GM21526 (cell line): ENCODE measurements around the gene TMEM17.

Experiments
- ATAC-seq: cut with Tn5 transposase; IDR thresholded peaks from one replicate; pipeline ENCODE4 v1.9.1; 2021; ENCODE audit warnings: moderate library complexity; ENCODE audit not compliant: unreplicated experiment, low FRiP score

TMEM17 gene

GRCh38 chr2:62474176-62474575 lies 31.8 kb downstream of the TMEM17 start:
- ATAC-seq = no peak

DNA sequence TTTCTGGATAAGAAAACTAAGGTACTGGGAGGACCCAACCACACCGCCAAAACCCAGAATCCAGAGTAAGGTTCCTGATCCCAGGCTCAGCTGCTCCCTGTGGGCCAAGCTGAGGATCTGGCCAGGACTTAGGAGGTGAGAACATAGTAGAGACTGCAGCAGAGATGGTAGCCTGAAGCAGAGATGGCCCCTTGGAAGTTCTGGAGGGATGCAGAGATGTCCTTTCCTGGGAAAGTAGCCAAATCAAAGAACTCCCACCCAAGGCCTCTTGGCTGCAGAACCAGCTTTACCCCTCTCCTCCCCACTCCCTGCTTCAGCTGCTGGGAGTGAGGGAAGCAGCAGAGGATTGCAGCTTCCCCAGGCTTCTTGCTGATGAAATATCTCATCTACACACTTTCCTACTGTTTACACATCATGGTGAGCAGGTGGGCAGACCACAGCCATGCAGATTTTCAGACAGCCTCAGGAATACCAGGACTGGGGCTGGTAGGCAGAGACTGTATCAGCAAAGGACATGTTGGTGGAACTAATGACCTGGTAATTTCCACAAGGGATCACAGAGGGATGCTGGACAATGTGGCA lies 32.7 kb downstream of the TMEM17 start:
- no peak for ATAC-seq

GRCh38 chr2:62472312-62472711 lies 33.7 kb downstream of the TMEM17 start:
- no peak for ATAC-seq

DNA sequence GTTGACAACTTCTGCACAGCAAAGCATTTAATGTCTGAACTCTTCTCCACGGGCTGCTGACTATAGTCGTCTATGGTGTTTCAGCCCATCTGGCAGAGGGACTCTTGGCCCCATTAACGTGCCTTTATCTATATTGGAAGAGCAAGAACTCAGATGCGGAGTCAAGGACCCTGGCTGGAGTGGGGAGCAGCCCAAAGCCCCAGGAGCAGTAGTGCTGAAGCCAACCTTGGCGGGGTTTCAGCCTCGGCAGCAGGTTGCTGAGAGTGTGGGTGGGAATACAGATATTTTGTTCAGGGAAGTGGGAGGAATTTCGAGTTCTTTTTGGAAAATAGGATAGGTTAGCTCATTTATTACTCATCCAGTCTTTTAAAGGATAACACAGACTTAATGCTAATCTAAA lies 34.2 kb downstream of the TMEM17 start:
- no peak for ATAC-seq

DNA sequence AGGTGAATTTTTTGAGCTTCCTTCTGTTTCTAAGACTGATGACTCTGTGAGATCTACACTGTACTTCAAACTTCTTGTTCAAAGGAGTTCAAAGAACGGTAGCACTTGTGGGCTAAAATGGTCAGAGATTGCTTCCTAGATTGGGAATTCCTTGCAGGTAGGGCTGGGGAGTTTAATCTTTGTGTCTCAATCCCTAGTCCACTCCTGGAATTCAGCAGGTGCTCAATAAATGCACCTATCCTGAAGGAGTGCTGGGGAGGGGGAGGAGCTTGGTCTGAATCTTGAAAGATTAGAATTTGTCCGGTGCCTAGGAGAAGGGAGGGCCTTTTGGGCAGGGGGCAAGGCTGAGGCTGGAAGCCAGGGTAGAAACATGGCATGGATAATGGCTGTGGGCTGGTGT lies 34.6 kb downstream of the TMEM17 start:
- no peak for ATAC-seq

DNA sequence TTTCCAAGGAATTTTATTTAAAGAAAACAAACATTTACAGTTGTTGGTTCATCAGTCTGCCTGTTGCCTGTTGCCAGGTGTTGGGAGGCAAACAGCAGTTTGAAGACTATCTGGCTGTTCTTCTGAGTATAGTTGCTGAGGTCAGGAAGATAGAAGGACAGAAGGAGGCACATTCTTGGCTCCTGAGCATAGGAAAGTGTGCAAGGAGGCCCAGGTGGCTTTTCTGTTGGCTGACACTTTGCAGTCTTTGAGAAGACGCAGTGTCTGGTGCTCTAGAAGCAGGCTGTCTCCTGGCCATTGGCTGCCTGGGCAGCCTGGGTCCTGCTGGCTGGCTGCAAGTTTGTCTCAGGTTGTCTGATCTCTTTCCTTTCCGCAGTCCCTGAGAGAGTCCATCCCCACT lies 36.4 kb downstream of the TMEM17 start:
- ATAC-seq = no peak

- no peak for ATAC-seq
Observed at GRCh38 chr2:62469114-62469513, 36.9 kb downstream of the TMEM17 start.

- no peak for ATAC-seq
Observed at GRCh38 chr2:62467475-62468321, 38.3 kb downstream of the TMEM17 start.

- no peak for ATAC-seq
Observed at GRCh38 chr2:62467100-62467474, 38.9 kb downstream of the TMEM17 start.

GRCh38 chr2:62466503-62466854 lies 39.5 kb downstream of the TMEM17 start:
- no peak for ATAC-seq

GRCh38 chr2:62465741-62466502 lies 40.1 kb downstream of the TMEM17 start:
- no peak for ATAC-seq

DNA sequence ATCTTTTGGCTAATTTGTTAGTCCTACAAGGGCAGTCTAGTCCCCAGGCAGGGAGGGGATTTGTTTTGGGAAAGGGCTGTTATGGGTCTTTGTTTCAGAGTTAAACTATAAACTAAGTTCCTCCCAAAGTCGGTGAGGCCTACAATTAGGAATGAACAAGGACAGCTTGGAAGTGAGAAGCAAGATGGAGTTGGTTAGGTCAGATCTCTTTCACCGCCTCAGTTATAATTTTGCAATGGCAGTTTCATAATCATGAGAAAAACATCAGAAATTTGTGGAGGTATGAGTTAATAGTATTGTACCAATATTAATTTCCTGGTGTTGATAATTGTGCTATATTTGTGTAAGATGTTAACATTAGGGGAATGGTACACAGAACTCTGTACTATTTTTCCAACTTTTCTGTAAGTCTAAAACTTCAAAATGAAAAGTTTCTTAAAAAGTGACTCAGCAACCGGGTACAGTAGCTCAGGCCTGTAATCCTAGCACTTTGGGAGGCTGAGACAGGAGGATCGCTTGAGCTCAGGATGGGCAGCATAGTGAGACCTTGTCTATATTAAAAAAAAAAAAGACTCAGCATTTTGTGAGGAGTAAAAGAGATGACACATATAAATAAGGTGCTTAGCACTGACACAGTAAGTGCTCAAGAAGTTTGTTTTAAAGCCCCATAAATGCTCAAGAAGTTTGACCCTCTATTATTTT lies 40.8 kb downstream of the TMEM17 start:
- no peak for ATAC-seq

DNA sequence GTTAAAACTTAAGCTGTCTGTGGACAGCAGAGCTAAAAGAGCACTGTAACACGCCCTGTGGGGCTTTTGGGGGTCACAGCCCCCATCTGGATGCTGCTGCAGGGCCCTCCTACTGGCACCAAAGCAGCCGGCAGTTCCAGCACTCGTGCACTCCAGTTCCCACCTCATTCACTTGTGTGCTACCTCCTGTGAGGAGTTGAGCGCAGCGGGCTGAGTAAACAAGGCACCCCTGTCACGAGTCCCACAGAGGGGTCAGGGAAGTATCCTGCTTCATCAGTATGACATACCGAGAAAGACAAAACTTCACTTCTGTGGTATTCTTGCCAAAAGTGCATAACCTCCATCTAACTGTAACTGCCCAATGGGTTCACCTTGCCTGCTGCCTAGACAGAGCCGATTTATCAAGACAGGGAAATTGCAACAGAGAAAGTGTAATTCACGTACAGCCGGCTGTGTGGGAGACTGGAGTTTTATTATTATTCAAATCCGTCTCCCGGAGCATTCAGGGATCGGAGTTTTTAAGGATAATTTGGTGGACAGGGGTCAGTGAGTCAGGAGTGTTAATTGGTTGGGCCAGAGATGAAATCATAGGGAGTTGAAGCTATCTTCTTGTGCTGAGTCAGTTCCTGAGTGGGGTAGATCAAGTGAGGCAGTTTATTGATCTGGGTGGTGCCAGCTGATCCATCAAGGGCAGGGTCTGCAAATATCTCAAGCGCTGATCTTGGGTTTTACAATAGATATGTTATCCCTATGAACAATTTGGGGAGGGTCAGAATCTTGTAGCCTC lies 41.6 kb downstream of the TMEM17 start:
- no peak for ATAC-seq

DNA sequence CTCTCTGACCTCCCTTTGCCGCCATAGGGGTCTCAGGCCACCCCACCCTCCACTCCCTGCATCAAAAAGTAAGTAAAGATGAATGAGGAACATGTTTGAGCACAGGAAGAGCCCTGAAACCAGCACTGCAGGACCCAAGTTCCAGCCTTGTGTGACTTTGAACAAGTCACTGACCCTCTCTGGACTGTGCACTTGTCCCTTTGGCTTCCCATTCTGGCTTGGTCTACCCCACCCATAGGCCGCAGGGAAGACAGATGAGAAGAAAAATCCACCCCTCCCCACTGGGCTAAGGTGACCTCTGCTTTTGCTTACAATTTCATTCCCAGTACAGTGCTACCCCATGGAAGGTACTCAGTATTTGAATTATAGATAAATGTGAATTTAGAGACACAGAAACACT lies 43.8 kb downstream of the TMEM17 start:
- ATAC-seq = no peak

DNA sequence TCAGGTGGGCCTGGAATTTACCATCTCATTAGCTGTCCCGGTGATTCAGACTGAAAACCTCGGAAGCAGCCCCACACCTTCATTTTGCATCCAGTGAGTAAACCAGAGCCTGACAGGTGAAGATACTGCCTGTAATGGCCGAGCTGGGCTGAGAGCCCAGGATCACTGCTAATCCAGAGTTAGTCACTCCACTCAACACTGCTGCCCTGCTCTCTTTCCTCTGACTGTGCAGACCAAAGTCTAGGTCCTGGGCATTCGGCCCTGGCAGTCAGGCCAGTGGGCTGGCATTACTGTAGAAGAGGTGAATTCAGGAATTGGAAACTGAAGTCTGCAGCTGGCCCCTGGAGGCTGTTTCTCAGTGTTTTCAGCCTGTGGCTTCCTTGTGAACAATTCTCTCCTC lies 44.3 kb downstream of the TMEM17 start:
- ATAC-seq = no peak

- ATAC-seq = no peak
Observed at GRCh38 chr2:62461017-62461553, 44.9 kb downstream of the TMEM17 start.

- ATAC-seq = no peak
Observed at GRCh38 chr2:62460175-62460574, 45.8 kb downstream of the TMEM17 start.

- no peak for ATAC-seq
Observed at GRCh38 chr2:62459672-62460071, 46.3 kb downstream of the TMEM17 start.

DNA sequence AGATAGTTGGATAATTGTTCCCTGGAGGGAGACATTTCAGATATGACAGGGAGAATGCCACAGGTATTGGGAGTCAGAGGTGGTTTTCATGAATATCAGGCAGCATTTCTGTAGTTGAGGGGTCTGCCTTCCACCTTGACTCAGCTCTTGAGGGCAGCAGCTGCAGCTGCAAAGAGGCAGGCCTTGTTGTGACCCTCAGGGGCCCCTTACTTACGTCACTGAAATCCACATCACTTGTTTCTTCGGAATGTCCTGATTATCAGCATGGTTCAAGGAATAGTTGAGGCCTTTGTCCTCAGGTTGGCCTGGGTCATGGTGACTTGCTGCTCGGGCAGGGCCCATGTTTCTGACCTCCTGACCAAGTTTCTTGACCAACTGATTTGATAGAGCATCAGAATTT lies 46.9 kb downstream of the TMEM17 start:
- ATAC-seq = no peak

- ATAC-seq = no peak
Observed at GRCh38 chr2:62458671-62459081, 47.3 kb downstream of the TMEM17 start.
